Gastroesophageal sphincter (tissue), 3 donors: ENCODE measurements around the gene GRIP2.

ENCODE experiments used
- CTCF ChIP-seq, 4 experiments: fragments of 200-600 bp in 2 of 4; fragments of 450-650 bp in 2 of 4; sonication (generic) in 1 of 4; IDR thresholded peaks; one replicate each; pipeline ENCODE4 v1.5.1; 2017 to 2019; ENCODE audit warnings: antibody characterized with exemption in 4 of 4, mild to moderate bottlenecking in 2 of 4, moderate library complexity in 2 of 4
- POLR2A ChIP-seq, 2 donors: fragments of 450-650 bp; IDR thresholded peaks; one replicate each; pipeline ENCODE4 v1.6.1; 2017; ENCODE audit warnings: antibody characterized with exemption in 2 of 2, mild to moderate bottlenecking in 2 of 2, moderate library complexity in 1 of 2
- POLR2AphosphoS5 ChIP-seq: sonication (generic); formaldehyde crosslinking; IDR thresholded peaks from one replicate; pipeline ENCODE4 v1.6.1; 2017; ENCODE audit warnings: antibody characterized with exemption

GRCh38 chr3:14494279-14494972 is 45.7 kb downstream of the GRIP2 start:
- no peak for TF ChIP-seq POLR2AphosphoS5
- no peak for TF ChIP-seq CTCF (IDR thresholded peaks at IDR 0.05)
- no peak for TF ChIP-seq POLR2A (IDR thresholded peaks at IDR 0.05)
